IMR-90 (cell line): ENCODE measurements around the gene RPS6KA4.

ENCODE experiments used
- RAD21 ChIP-seq: IDR thresholded peaks from 2 replicates; pipeline ENCODE4 v1.6.1; 2012; ENCODE audit warnings: low read length, improper control_type of control experiment
- RFX5 ChIP-seq: IDR thresholded peaks from 2 replicates; pipeline ENCODE4 v1.8.0; 2012; ENCODE audit warnings: low read depth, mild to moderate bottlenecking, low read length, moderate library complexity

DNA sequence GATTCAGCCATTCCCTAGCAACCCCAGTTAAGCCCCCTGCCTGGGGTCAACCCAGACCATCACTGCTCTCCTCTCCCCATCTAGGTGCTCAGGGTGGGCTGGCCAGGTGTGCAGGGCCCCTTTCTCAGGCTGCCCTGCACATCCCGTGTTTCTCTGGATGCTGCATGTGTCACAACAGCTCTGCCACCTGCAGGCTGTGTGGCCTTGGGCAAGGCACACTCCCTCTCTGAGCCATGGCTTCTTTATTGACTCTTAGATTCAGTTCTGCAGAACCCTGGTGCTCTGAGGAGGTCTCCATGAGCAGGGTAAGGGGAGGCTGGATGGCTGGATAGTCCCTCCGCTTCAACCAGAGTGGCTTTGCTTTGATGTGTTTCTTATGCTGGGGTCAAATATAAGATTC, 24.6 kb downstream of the RPS6KA4 start:
- TF ChIP-seq RFX5: no peak
- TF ChIP-seq RAD21: no peak
